A549 treated with RU486 at 1 μM for 4 hours (cell line): ENCODE results near the gene FRK. TPM values are rescaled to one million over a fixed set of nuclear protein-coding genes. Genes with fewer than 3 reads are reported as not detected.

ENCODE experiments used
- total RNA-seq: library from RNA; stranded (reverse); fragments of 200-300 nt; extraction: Qiagen RNA extraction; gene quantifications from 5 replicates; pipeline ENCODE4 v1.2.3, GENCODE V29; 2022; ENCODE audit warnings: low read depth

The FRK gene, protein sequence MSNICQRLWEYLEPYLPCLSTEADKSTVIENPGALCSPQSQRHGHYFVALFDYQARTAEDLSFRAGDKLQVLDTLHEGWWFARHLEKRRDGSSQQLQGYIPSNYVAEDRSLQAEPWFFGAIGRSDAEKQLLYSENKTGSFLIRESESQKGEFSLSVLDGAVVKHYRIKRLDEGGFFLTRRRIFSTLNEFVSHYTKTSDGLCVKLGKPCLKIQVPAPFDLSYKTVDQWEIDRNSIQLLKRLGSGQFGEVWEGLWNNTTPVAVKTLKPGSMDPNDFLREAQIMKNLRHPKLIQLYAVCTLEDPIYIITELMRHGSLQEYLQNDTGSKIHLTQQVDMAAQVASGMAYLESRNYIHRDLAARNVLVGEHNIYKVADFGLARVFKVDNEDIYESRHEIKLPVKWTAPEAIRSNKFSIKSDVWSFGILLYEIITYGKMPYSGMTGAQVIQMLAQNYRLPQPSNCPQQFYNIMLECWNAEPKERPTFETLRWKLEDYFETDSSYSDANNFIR
- 0.71 to 1.7 TPM (median 1.5 TPM) in 5 replicates for total RNA-seq

DNA sequence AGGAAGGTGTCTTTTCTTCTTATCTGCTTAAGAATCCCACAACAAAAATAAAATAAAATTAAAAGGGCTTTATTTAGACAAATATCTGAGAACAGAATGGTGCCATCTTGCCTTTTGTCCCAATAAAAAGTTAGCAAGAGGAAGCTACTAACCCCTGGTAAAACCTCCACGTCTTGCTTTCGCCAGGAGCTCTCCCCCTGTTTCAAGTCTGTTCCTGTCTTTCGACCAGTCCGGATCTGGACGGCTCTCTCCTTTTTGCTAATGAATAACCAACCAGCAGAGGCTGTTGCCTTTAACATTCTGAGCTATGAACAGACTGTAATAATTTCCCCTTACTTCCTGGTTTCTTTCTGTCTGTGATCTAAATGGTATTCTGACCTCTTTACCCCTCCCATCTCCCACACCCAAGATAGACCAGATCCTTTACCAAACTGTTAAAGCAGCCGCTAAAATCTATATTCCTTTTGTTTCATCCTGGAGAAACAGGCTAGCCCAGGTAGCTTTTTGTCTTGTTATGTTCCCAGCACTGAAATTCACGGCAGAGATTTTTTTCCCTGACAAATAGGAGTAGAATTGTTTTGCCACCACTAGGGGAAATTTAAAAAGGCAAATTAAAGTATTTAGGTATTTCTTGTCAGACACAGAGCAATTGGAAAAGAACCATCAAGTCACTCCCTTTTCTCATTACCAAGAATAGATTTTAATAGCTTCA lies at the start of gene FRK:
FRK (minus strand) TSS at position 320 of the 712 bp plus-strand sequence. CDS start 580 bp downstream, outside the sequence.

DNA sequence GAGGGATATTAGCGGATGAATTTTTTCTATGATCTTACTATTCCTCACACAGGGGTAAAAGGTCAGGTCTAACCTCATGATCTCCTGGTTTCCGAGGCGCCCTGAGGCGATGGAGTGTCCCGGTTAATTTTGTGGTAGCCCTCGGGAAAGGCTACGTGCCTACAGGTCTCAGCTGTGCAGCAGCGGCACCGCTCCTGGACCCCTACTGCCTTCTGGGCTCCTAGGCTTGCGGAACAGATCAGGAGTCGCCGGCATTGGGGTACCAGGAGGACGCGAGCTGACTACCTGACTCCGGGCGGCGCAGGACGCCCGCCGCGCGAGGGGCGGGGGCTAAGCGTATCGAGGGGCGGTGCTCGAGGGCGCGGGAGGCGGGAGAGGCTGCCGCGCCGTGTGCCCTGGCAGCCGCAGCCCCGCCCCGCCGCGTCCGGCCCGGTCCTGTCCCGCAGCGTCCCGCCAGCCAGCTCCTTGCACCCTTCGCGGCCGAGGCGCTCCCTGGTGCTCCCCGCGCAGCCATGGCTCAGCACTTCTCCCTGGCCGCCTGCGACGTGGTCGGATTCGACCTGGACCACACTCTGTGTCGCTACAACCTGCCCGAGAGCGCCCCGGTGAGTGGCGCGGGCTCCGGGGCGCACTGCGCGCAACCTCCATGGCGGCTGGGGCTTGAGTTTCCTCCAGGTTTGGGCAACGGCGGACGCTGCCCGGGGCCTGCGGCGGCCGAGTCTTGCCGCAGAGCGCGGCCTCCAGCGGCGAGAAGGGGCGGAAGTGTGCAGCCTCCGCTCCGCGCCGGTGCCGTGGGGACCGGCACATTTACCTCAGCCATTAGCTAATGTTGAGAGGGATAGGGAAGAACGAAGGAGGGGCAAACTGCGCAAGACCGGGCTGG lies 40.0 kb upstream of the FRK start, which contains the start of gene NT5DC1:
NT5DC1 (plus strand) TSS at position 435 of the 883 bp plus-strand sequence; CDS start at position 513, 78 bp downstream.

Other genes with a start within 250 kb of the FRK start
- gene NT5DC1, start 40.0 kb upstream of the FRK start, total RNA-seq = 22.3 to 31.2 TPM (median 25.3 TPM) in 5 replicates
- gene COL10A1, start 65.2 kb upstream of the FRK start, total RNA-seq = 0.06 TPM in 1 of 5 replicates, not detected in the others
- 2.0 to 3.8 TPM (median 3.2 TPM) in 5 replicates for gene TSPYL4, start 193.2 kb upstream of the FRK start, total RNA-seq
- gene TSPYL1, start 219.0 kb upstream of the FRK start, total RNA-seq = 24.9 to 32.8 TPM (median 30.5 TPM) in 5 replicates